ENCODE data around the gene C1QL4. TPM values are rescaled to one million over a fixed set of nuclear protein-coding genes. Genes with fewer than 3 reads are reported as not detected.
A peak's percentile ranks its signal among the peaks of the same experiment; 100 is the strongest.

Gene C1QL4
- total RNA-seq, 1 experiment from 2014 or later = 3.6 TPM

- Mint-ChIP-seq H3K4me1 (ENCODE audit: low read depth, unreplicated experiment) (peaks cover 31% of the 10 kb centered on the region), H3K36me3 (ENCODE audit: insufficient read depth, unreplicated experiment) (peaks cover 21% of the 10 kb centered on the region), H3K9me3 (ENCODE audit: unreplicated experiment) (no peaks in the 10 kb centered on the region), H3K27me3 (ENCODE audit: insufficient read depth, unreplicated experiment) (no peaks in the 10 kb centered on the region), H3K4me3 (ENCODE audit: unreplicated experiment) (no peak overlapping the region), H3K27ac (ENCODE audit: unreplicated experiment) (peak overlapping the region; percentile 77)
- no peak overlapping the region for H3K4me3 ChIP-seq (ENCODE audit: low read depth, low read length)
- ChIA-PET POLR2A (interaction anchor here (2.7 kb wide), 1 partner anchor 14 kb away, joined by 30 read pairs; the partner anchor contains the start of gene DNAJC22), CTCF (interaction anchor here (1.2 to 4.0 kb wide), 4 partner anchors 9 to 172 kb away, joined by 3 to 153 read pairs (median 54); partner anchors contain the start of genes DNAJC22 and TROAP)
- no TSS peak for BruUV-seq (replicated peaks)
- no peak for DNase-seq
- H3K36me3 ChIP-seq (ENCODE audit: control insufficient read depth, insufficient read depth, low read length) = 0 out of 2 replicates have a peak, but pooled peaks cover 2% of the 10 kb centered on the region
- TF ChIP-seq, protein P1, sequence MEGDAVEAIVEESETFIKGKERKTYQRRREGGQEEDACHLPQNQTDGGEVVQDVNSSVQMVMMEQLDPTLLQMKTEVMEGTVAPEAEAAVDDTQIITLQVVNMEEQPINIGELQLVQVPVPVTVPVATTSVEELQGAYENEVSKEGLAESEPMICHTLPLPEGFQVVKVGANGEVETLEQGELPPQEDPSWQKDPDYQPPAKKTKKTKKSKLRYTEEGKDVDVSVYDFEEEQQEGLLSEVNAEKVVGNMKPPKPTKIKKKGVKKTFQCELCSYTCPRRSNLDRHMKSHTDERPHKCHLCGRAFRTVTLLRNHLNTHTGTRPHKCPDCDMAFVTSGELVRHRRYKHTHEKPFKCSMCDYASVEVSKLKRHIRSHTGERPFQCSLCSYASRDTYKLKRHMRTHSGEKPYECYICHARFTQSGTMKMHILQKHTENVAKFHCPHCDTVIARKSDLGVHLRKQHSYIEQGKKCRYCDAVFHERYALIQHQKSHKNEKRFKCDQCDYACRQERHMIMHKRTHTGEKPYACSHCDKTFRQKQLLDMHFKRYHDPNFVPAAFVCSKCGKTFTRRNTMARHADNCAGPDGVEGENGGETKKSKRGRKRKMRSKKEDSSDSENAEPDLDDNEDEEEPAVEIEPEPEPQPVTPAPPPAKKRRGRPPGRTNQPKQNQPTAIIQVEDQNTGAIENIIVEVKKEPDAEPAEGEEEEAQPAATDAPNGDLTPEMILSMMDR (IDR thresholded peaks at IDR 0.05; ENCODE audit: insufficient read depth in 1 of 2, low read depth in 1 of 2, low read length in 1 of 2, severe bottlenecking in 1 of 2, unreplicated experiment in 1 of 2) = no peak
- no peaks in the 10 kb centered on the region for H3K27me3 ChIP-seq (replicated peaks; ENCODE audit: control insufficient read depth, insufficient read depth, low read length)
- intact Hi-C loops (cut with micrococcal nuclease; ENCODE audit: unreplicated experiment) = no loop called here
- H3K4me1 ChIP-seq = peaks cover 27% of the 10 kb centered on the region
- H3K9me3 ChIP-seq = no peaks in the 10 kb centered on the region
Measured at GRCh38 chr12:49332891-49333371, 4.1 kb downstream of the C1QL4 start.

DNA sequence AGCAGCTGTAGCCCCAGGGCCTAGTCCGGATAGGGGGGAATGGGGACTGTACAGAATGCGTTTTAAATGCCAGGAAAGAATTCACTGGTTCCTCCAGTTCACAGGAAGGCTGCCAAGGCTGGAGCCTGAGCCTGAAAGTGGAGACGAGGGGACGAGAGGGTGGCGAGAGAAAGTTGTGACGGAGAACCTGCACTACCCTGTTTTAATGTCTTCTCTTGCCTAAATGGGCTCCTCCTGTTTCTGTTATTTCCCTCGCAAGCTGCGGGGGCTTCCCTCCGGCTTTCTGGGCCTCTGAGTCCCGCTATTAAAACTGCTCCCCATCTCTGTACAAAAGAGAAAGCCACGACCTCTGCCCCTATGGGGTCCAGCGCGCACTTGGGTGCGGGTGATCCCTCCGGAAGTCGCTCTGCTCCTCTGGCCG is 4.5 kb downstream of the C1QL4 start:
- Histone ChIP-seq H3K36me3 (ENCODE audit: control insufficient read depth, insufficient read depth, low read length) (0 out of 2 replicates have a peak, but pooled peaks cover 2% of the 10 kb centered on the region), H3K9me3 (no peaks in the 10 kb centered on the region), H3K4me1 (peaks cover 27% of the 10 kb centered on the region), H3K4me3 (ENCODE audit: low read depth, low read length) (no peak overlapping the region), H3K27me3 (replicated peaks; ENCODE audit: control insufficient read depth, insufficient read depth, low read length) (no peaks in the 10 kb centered on the region)
- POLR2A ChIA-PET = interaction anchor here (1.0 to 2.7 kb wide), 3 partner anchors 9 to 15 kb away, joined by 3 to 30 read pairs (median 26); partner anchors contain the start of genes DNAJC22 and TROAP
- H3K27ac Mint-ChIP-seq (ENCODE audit: unreplicated experiment) = peak overlapping the region; percentile 77
- H3K4me3 Mint-ChIP-seq (ENCODE audit: unreplicated experiment) = peak overlapping the region; percentile 18
- peaks cover 26% of the 10 kb centered on the region for H3K36me3 Mint-ChIP-seq (ENCODE audit: insufficient read depth, unreplicated experiment)
- no peak for DNase-seq
- TF ChIP-seq, protein P1 (IDR thresholded peaks at IDR 0.05; ENCODE audit: insufficient read depth in 1 of 2, low read depth in 1 of 2, low read length in 1 of 2, severe bottlenecking in 1 of 2, unreplicated experiment in 1 of 2) = no peak
- no TSS peak for BruUV-seq (replicated peaks)
- H3K9me3 Mint-ChIP-seq (ENCODE audit: unreplicated experiment) = no peaks in the 10 kb centered on the region
- no peaks in the 10 kb centered on the region for H3K27me3 Mint-ChIP-seq (ENCODE audit: insufficient read depth, unreplicated experiment)
- CTCF ChIA-PET = interaction anchor here (0.7 to 4.0 kb wide), 17 partner anchors 10 to 301 kb away, joined by 3 to 153 read pairs (median 19); partner anchors contain the start of genes DNAJC22, PRPH, SPATS2 and TROAP
- intact Hi-C loops (cut with micrococcal nuclease; ENCODE audit: unreplicated experiment) = no loop called here
- peaks cover 26% of the 10 kb centered on the region for H3K4me1 Mint-ChIP-seq (ENCODE audit: low read depth, unreplicated experiment)

DNA sequence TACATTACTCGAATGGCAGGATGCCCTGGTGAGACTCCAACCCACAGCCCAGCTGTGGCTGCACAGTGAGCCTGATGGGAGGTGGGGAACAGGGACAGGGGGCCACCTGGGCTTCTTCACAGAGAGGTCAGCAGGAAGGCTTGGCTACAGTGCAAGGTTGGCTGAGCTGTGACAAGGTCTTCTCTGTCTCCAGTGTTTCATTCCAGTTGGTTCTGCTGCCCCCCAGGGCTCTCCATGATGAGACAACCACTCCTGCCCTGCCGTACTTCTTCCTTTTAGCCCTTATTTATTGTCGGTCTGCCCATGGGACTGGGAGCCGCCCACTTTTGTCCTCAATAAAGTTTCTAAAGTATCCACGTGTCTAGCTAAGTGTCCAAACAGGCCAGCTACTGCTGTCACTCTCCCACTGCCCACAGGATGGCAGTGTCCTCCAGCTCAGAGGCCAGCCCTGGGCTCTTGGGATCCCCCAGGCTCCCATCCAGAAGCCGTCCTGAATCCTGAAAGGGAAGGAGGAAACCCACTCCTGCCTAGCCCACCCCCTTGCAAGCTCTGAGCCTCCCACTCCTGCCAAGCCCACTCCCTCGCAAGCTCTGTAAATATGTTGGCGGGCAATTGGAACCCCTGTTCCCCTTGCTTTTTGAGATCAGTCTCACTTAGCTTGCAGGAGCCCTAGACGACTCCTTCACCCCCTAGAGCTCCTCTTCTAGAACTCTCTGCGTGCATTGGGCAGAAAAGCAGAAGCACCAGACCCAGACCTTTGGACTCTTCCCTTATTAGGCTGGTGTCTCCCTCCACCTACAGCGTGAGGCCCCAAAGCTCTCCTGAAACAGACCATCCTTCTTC is 5.4 kb downstream of the C1QL4 start:
- H3K4me3 ChIP-seq (ENCODE audit: low read depth, low read length) = no peak overlapping the region
- peak overlapping the region; percentile 18 for H3K4me3 Mint-ChIP-seq (ENCODE audit: unreplicated experiment)
- peaks cover 2% of the 10 kb centered on the region; the same call in 1 of the 2 replicates for H3K36me3 ChIP-seq (ENCODE audit: control insufficient read depth, insufficient read depth, low read length)
- no peaks in the 10 kb centered on the region for H3K9me3 ChIP-seq
- intact Hi-C loops (cut with micrococcal nuclease; ENCODE audit: unreplicated experiment) = loop anchor here (1.0 kb wide), 2 partner anchors 16 to 26 kb away; no protein-coding TSS in a partner anchor
- peak overlapping the region; percentile 77 for H3K27ac Mint-ChIP-seq (ENCODE audit: unreplicated experiment)
- H3K9me3 Mint-ChIP-seq (ENCODE audit: unreplicated experiment) = no peaks in the 10 kb centered on the region
- H3K36me3 Mint-ChIP-seq (ENCODE audit: insufficient read depth, unreplicated experiment) = peaks cover 35% of the 10 kb centered on the region
- H3K4me1 ChIP-seq = peaks cover 24% of the 10 kb centered on the region
- TF ChIP-seq, protein P1 (IDR thresholded peaks at IDR 0.05; ENCODE audit: insufficient read depth in 1 of 2, low read depth in 1 of 2, low read length in 1 of 2, severe bottlenecking in 1 of 2, unreplicated experiment in 1 of 2) = peak; percentile 90 to 96
- no TSS peak for BruUV-seq (replicated peaks)
- H3K4me1 Mint-ChIP-seq (ENCODE audit: low read depth, unreplicated experiment) = peaks cover 24% of the 10 kb centered on the region
- ChIA-PET POLR2A (interaction anchor here (0.5 to 2.7 kb wide), 8 partner anchors 9 to 291 kb away, joined by 3 to 30 read pairs (median 4); partner anchors contain the start of genes DNAJC22, PRPF40B, SPATS2 and TROAP), CTCF (interaction anchor here (0.5 to 4.0 kb wide), 36 partner anchors 9 to 464 kb away, joined by 3 to 153 read pairs (median 4); partner anchors contain the start of genes DNAJC22, PRPH, SPATS2 and TMBIM6)
- no peaks in the 10 kb centered on the region for H3K27me3 Mint-ChIP-seq (ENCODE audit: insufficient read depth, unreplicated experiment)
- no peaks in the 10 kb centered on the region for H3K27me3 ChIP-seq (replicated peaks; ENCODE audit: control insufficient read depth, insufficient read depth, low read length)
- DNase-seq = peak; percentile 84 to 86
